NCI-H187 treated with DMSO at 0.1 percent for 48 hours (cell line): ENCODE results near the gene PHACTR3.

Experiments used
- DNase-seq: peaks from one replicate; lab custom pipeline; 2025; lab: John Stamatoyannopoulos, UW

Gene PHACTR3

DNA sequence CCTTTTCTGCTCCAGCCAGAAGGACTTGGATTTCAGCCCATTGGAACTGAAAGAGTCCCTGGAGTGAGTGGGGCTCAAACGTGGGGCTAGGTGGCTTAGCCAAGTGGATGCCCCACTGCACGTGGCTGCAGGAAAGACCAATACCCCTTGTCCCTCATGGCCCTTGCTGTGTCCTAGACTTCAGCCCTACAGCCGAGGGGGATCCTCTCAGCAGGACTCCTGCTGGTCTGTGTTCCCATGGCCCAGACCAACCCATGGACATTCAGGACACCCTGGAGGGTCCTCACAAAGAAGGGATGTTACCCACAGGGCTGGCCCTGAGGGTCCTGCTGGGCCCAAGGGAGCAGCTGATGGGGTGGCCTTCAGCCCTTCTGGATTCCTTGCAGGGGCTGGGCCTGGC lies 30.0 kb upstream of the PHACTR3 start:
- no peak for DNase-seq

DNA sequence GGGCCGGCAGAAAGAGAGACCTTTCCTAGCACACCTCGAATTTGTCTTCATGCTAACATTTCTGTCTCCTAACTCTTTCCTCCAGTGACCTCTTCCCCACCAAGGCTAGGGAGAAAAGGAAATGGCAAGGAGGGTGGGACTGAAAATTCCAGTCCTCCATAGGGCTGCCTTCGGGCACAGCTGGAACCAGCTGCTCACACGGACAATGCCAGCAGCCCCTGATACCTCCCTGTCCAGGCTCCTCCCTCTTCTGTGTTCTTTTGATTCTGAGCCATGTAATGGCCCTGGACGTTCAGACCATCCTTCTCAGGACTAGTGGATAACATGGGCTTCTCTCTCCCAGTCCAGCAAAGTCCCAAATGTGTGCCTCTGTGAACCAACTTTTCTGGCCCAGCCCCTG lies 29.1 kb upstream of the PHACTR3 start:
- DNase-seq = no peak

GRCh38 chr20:59575653-59576052 lies 28.7 kb upstream of the PHACTR3 start:
- DNase-seq = no peak

GRCh38 chr20:59576216-59576953 lies 28.0 kb upstream of the PHACTR3 start:
- DNase-seq = no peak

GRCh38 chr20:59577037-59577808 lies 27.1 kb upstream of the PHACTR3 start:
- DNase-seq = no peak

DNA sequence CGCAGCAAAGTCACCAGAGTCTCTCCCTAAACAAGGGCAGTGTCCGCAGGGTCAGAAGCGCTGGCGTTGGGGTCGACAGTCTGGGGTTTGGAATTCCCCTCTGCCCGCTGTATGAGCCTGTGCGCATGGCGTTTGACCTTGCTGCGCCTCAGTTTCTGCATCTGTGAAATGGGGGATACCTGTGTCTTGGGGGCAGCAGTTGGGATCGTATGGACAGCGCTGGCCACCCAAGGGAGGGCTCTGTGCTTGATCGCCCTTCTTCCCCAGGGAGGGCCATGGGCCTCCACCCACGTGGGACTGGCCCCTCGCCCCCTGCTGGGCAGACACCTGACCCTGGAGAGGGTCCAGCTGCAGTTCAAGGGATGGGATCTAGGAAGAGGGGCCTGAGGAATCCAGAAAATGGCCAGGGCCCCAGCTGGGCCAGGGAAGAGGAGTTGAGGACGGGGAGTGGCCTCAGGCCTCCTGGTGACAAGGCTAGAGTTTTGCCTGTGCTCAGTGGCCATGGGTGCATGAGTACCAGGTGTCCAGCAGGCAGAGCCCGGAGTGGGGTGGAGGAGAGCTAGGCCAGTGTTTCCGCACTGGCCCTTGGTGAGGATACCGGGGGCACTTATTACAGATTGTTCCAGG lies 26.4 kb upstream of the PHACTR3 start:
- DNase-seq = no peak

DNA sequence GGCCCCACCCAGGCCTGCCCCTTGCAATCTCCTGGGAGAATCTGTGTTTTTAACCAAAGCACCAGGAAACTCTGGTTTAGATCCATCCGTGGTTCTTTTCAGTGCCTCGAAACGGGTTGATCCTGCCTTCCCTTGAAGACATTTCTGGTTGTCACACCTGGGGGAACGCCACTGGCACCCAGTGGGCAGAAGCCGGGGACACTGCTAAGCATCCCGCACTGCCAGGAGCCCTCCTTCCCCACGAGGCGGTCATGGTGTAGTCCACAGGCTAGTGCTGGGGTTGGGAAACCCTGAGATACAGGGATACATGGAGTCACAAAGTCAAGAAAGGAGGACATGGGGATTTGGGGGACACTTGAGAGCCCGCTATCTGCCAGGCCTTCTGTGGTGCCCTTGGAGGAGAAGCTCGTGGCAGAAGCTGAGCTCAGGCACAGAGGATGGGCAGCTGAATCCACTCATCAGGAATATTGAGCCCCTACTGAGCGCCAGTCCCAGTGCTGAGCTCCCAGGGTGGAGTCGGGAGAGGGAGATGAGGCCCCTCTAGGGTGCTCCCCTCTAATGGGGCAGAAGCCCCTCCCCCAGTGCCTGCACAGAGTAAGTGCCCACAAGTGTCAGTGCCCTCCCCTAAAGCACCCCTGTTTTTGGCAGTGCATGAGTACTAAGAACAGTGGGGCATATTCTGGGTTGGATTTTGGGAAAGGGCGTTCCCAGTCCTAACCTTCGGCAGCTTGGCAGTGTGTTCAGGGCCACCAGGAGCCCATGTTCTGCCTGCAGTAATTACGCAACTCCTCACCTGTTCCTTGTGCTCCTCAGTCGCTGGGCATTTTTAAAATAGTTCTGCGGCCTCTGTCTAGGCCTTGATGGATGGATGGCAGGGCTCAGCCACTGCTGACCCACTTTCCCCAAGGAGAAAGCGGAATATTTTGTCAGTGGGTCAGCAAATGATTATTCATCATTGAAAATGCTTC lies 25.6 kb upstream of the PHACTR3 start:
- DNase-seq = no peak

- no peak for DNase-seq
These were observed 24.8 kb upstream of the PHACTR3 start for GRCh38 chr20:59579404-59580145.

GRCh38 chr20:59580146-59580946 lies 24.0 kb upstream of the PHACTR3 start:
- no peak for DNase-seq

- DNase-seq = no peak
These were observed 23.3 kb upstream of the PHACTR3 start for GRCh38 chr20:59580991-59581401.

DNA sequence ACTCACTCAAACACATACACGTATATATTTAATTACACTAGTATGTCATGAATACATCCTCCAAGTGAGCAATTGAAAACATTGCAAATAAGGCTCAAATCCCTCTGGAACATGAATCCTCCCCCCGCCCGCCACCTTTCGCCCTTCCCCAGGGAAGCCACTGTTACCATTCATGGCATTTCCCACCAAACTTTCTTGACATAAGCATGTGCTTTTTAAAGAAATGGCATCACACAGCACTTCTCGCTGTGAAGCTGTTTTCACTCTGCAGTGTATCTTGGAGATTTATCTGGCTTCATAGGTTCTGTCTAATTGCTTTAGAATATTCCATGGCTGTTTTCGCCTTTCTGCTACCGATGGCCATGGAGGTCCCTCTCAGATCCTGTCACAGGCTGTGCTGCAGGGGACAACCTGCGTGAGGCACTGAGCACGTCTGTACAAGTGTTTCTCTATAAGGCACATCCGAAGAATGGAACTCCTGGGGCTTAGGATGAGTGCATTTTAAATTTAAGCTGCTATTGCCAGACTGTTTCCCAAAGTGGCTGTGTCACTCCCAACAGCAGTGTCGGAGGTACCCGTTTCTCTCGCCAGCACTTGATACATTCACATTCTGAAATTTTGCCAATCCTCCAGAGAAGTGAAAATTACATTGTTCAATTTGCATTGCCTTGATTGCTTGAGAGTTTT lies 22.2 kb upstream of the PHACTR3 start:
- no peak for DNase-seq

GRCh38 chr20:59583428-59584277 lies 20.7 kb upstream of the PHACTR3 start:
- DNase-seq = no peak

GRCh38 chr20:59584278-59584925 lies 19.9 kb upstream of the PHACTR3 start:
- no peak for DNase-seq

DNA sequence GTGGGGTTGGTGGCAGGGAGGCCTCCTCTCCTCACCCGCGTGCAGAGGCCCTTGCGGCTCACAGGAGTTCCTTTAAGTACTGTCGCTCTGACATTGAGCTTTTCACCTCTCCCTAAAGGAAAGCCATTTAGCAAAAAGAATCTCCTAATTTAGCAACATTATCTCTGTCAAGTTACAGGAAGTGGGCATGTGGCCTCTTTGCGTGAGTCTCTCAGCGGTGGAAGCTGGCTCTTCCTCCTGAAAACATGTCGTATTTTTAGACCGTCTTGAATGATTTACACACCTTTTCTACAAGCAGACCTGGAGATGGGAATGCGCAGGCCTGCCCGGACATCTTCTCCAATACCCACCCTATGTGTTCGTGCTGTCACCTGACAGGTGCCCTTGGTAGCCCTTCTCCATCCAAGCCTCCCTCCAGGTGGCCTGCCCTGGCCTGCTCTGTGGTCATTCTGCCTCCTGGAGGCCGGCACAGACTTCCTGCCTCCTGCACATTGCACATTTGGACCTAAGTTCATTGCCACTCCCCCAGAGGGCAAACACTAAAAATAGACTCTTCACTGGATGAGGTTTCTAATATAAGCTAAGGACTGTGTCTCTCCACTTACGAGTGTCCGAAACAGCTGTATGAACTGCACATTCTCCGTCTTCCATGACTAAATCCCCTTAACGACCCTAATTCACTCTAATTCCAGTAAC lies 18.5 kb upstream of the PHACTR3 start:
- DNase-seq = no peak

DNA sequence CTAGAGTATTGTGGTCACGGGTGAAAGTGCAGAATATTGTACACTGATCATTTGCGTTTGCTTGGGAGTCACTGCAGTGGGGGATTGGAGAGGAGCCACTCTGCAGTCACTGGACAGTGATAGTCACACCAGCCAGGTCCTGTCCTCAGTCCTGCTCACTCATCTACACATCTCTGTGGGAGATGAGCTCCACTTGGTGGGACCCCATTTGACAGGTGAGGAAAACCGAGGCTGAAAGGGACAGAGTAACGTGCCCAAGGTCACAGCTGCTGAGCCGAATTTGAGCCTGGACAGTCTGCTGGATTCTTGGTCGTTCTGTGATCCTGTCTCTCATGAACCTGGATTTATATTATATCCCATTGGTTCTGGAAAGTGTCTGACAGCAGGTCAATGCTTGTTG lies 17.7 kb upstream of the PHACTR3 start:
- DNase-seq = no peak

DNA sequence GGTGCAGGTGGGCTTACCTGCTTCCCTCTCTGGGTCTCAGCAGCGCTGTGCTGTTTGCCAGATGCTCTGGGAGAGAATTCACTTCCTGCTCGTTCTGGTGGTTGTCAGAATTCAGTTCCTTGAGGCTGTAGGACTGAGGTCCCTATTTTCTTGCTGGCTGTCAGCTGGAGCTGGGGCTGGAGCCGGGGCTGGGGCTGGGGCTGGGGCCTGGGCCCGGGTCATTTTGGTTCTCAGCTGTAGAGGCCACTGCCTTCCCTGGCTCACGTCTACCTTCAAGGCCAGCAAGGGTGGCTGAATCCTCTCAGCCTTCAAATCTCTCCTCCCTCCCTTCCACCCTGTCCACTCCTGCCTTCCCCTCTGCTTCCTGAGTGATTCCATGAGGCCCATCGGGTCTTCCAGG lies 16.8 kb upstream of the PHACTR3 start:
- DNase-seq = no peak

DNA sequence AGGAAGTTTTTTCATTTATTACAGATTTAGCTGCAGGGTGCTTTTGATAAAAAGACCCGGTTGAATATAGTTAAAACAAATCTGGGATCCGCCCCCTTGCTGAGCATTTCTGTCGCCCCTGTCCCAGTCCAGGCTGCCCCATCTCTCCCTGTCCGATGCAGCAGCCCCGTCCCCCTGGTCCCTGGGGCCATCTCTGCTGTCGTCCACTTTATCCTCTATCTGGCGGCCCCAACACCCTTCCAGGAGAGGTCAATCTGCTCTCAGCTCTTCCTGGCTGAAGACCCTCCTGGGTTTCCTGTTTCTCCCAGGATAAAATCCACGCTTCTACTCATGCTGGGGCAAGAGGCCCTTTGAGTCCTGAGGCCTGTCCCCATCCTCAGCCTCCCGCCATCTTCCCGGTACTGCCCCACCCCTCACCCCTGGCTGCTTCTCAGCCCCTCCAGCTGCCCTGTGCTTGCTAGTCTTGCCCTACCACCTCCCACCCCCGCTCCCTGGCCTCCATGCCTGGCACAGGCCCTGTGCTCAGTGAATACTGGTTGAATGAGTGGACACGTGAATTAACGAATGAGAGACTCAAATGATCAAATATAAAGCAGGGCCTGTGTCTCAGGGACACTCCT lies 16.0 kb upstream of the PHACTR3 start:
- no peak for DNase-seq
